Stimulated activated CD4-positive, alpha-beta T cell treated with anti-CD3 and anti-CD28 coated beads, Interleukin-12 subunit alpha, Interleukin-12 subunit beta, amount 100 ng/mL, for 4 hours (primary cell): ENCODE measurements around the gene CD37.

Experiments
- DNase-seq: peaks from one replicate; pipeline ENCODE4 v3.0.0-alpha.2; 2020

CD37 gene

DNA sequence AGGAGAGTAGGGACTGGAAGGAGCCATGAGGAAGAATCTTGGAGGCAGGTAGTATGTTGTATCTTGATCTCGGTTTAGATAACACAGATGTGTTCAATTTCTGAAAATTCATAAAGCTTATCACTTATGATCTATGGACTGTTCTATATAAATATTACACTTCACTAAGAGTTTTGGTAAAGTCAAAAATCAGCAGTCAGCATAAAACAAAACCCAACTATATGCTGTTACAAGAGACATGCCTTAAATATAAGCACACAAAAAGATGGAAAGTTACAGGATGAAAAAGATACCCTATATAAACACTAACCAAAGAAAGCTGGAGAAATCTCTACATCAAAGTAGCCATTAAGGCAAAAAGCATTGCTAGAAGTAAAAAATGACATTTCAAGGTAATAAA is 48.4 kb downstream of the CD37 start:
- no peak for DNase-seq

DNA sequence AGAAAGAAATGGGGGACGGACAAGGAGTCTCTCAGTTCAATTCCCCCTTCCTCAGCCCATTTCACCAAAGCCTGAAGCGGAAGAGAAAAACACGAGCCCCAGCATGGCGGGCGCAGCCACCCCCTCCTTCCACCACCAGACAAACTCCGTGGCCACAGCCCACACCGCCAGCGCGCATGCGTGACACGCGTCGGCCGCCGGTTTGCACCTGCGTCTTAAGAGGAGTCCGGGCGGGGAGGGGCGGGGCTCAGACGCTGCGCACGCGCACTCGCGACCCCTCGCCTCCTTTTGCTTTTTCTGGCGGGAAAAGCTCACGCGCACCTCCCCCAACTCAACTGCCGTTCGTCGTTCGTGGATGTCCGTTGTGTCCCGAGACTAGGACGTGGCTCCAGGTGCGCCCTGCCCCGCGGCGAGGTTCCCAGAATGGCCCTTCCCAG is 52.7 kb downstream of the CD37 start, which contains the start of gene KASH5:
Gene KASH5, plus strand, starts transcription at position 314 of the 437 bp plus-strand sequence. CDS start 2,635 bp downstream, outside the sequence.
- DNase-seq: peak; percentile 92

DNA sequence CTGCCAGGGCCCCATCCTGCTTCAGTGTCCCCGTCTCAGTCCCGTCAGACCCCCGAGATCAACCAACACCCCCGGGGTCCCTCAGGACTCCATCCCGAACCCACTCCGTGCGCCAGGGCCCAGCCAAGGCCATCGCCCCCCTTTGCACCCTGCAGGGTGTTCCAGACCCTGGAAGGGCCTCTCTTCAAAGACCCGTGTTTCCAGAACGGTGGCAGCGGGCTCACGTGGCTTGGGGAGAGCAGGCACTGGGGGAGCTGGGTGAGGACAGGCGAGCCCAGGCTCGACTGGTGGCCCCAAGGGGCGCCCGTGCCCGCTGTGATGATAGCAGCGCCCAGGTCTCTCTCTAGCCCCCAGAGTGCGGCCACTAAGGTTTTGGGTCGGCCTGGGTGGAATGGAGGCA is 54.2 kb downstream of the CD37 start:
- no peak for DNase-seq
